Measurements from ENCODE around the gene ZFP57. TPM values are rescaled to one million over a fixed set of nuclear protein-coding genes. Genes with fewer than 3 reads are reported as not detected.

Gene ZFP57
- polyA plus RNA-seq, 1 donor (not counting 4 experiments of a cell fraction or from before 2014, with no cell fraction given): 17.4 TPM

GRCh38 chr6:29728173-29728874 is 47.4 kb upstream of the ZFP57 start:
- no peak for TF ChIP-seq CTCF (optimal IDR thresholded peaks at IDR 0.05 in 1 of 3, IDR thresholded peaks at IDR 0.05 in 1 of 3, conservative IDR thresholded peaks at IDR 0.05 in 1 of 3; ENCODE audit: extremely low read depth in 1 of 3, insufficient read depth in 2 of 3, low read length in 3 of 3)
- TF ChIP-seq EZH2 (IDR thresholded peaks at IDR 0.05; ENCODE audit: low read length): no peak
- Histone ChIP-seq H3K4me2 (ENCODE audit: control insufficient read depth, extremely low read depth, insufficient read depth, low read depth, low read length) (no peak overlapping the region), H2AFZ (ENCODE audit: control insufficient read depth, low read length) (no peak overlapping the region), H3K4me3 (ENCODE audit: control insufficient read depth in 2 of 3, extremely low read depth in 1 of 3, insufficient read depth in 2 of 3, low read depth in 1 of 3, low read length in 3 of 3) (no peak overlapping the region), H3K27me3 (ENCODE audit: control insufficient read depth, extremely low read depth, insufficient read depth, low read length) (no peaks in the 10 kb centered on the region), H4K20me1 (ENCODE audit: control insufficient read depth, extremely low read depth, insufficient read depth, low read length) (no peaks in the 10 kb centered on the region), H3K9me3 (ENCODE audit: control insufficient read depth, low read depth, low read length) (no peaks in the 10 kb centered on the region), H3K79me2 (ENCODE audit: control insufficient read depth, insufficient read depth, low read length) (peaks cover 6% of the 10 kb centered on the region), H3K9ac (ENCODE audit: control insufficient read depth, extremely low read depth, insufficient read depth, low read length) (no peak overlapping the region), H3K4me1 (ENCODE audit: control insufficient read depth, extremely low read depth, insufficient read depth, low read length) (peaks cover 5% of the 10 kb centered on the region), H3K9me1 (ENCODE audit: control insufficient read depth, extremely low read depth, insufficient read depth, low read length) (no peaks in the 10 kb centered on the region), H3K36me3 (ENCODE audit: control insufficient read depth in 2 of 2, extremely low read depth in 1 of 2, insufficient read depth in 2 of 2, low read length in 2 of 2) (peaks cover 3 to 14% of the 10 kb centered on the region in 2 experiments), H3K27ac (ENCODE audit: control insufficient read depth, insufficient read depth, low read length) (no peak overlapping the region)
- dilution Hi-C loops (cut with MboI; ENCODE audit: extremely low pct_ligation_motif_present, low sequenced_read_pairs): no loop called here
- no peak for FAIRE-seq
- no peak for DNase-seq (ENCODE audit: low read depth, low spot score)

GRCh38 chr6:29727637-29728036 is 46.7 kb upstream of the ZFP57 start:
- H3K9me1 ChIP-seq (ENCODE audit: control insufficient read depth, extremely low read depth, insufficient read depth, low read length): no peaks in the 10 kb centered on the region
- TF ChIP-seq CTCF (optimal IDR thresholded peaks at IDR 0.05 in 1 of 3, IDR thresholded peaks at IDR 0.05 in 1 of 3, conservative IDR thresholded peaks at IDR 0.05 in 1 of 3; ENCODE audit: extremely low read depth in 1 of 3, insufficient read depth in 2 of 3, low read length in 3 of 3): no peak
- no peak for TF ChIP-seq EZH2 (IDR thresholded peaks at IDR 0.05; ENCODE audit: low read length)
- no peak overlapping the region for H3K27ac ChIP-seq (ENCODE audit: control insufficient read depth, insufficient read depth, low read length)
- no peak overlapping the region for H2AFZ ChIP-seq (ENCODE audit: control insufficient read depth, low read length)
- no peak overlapping the region for H3K4me2 ChIP-seq (ENCODE audit: control insufficient read depth, extremely low read depth, insufficient read depth, low read depth, low read length)
- H3K79me2 ChIP-seq (ENCODE audit: control insufficient read depth, insufficient read depth, low read length): peaks cover 6% of the 10 kb centered on the region
- FAIRE-seq (no peak), DNase-seq (ENCODE audit: low read depth, low spot score) (no peak)
- H3K27me3 ChIP-seq (ENCODE audit: control insufficient read depth, extremely low read depth, insufficient read depth, low read length): no peaks in the 10 kb centered on the region
- dilution Hi-C loops (cut with MboI; ENCODE audit: extremely low pct_ligation_motif_present, low sequenced_read_pairs): no loop called here
- H4K20me1 ChIP-seq (ENCODE audit: control insufficient read depth, extremely low read depth, insufficient read depth, low read length): no peaks in the 10 kb centered on the region
- H3K4me3 ChIP-seq (ENCODE audit: control insufficient read depth in 2 of 3, extremely low read depth in 1 of 3, insufficient read depth in 2 of 3, low read depth in 1 of 3, low read length in 3 of 3): no peak overlapping the region
- H3K9me3 ChIP-seq (ENCODE audit: control insufficient read depth, low read depth, low read length): no peaks in the 10 kb centered on the region
- H3K36me3 ChIP-seq (ENCODE audit: control insufficient read depth in 2 of 2, extremely low read depth in 1 of 2, insufficient read depth in 2 of 2, low read length in 2 of 2): peaks cover 3 to 14% of the 10 kb centered on the region in 2 experiments
- H3K4me1 ChIP-seq (ENCODE audit: control insufficient read depth, extremely low read depth, insufficient read depth, low read length): peaks cover 8% of the 10 kb centered on the region
- H3K9ac ChIP-seq (ENCODE audit: control insufficient read depth, extremely low read depth, insufficient read depth, low read length): no peak overlapping the region
